Epithelial cell of proximal tubule (primary cell): ENCODE measurements around the gene ENTREP3. TPM values are rescaled to one million over a fixed set of nuclear protein-coding genes. Genes with fewer than 3 reads are reported as not detected.

Experiments
- DNase-seq: peaks from one replicate; pipeline ENCODE4 v3.0.0-alpha.2; 2011; ENCODE audit warnings: low read depth
- H3K4me3 ChIP-seq: 2 replicates; pipeline ENCODE4 v1.5.1; 2011; ENCODE audit warnings: low read depth, mild to moderate bottlenecking, low read length
- CTCF ChIP-seq: conservative IDR thresholded peaks from 2 replicates; pipeline ENCODE4 v1.5.1; 2012; ENCODE audit warnings: low read depth, mild to moderate bottlenecking, low read length
- total RNA-seq: library from RNA; depleted of rRNA; stranded (reverse); fragments of >200 nt; gene quantifications from 2 replicates; pipeline ENCODE4 v1.2.3, GENCODE V29; 2015

Gene ENTREP3
- total RNA-seq, 1 donor from 2014 or later, result 15.9 TPM

DNA sequence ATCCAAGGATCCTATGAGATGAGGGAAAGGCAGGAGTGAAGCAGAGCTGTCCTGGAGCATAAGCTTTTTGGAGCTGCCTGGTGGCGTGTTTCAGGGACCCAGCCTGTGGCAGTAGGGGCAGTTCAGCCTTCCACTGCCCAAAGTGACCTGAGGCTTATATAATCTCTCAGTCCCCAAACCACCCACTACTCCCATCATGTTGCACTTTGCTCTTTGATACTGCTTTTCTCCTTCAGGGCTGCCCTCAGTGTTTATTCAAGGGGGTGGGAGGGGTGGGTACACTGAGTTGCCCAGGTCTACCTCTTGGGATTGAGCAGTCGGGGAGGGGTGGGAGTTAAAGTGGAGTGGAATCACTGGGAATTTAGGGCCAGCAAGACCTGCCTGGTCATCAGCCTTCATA is 31.3 kb upstream of the ENTREP3 start:
- no peak overlapping the region for H3K4me3 ChIP-seq
- TF ChIP-seq CTCF, result no peak
- no peak for DNase-seq

DNA sequence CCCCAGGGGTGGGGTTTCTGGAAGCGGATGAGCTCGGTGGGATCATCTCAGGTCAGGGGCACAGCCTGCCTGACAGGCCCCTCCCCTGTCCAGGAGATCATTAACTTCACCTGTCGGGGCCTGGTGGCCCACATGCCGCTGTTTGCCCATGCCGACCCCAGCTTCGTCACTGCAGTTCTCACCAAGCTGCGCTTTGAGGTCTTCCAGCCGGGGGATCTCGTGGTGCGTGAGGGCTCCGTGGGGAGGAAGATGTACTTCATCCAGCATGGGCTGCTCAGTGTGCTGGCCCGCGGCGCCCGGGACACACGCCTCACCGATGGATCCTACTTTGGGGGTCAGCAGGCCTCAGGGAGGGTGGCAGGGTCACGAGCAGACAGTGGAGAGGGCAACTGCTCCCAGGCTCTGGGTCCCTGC is 30.4 kb upstream of the ENTREP3 start:
- no peak for DNase-seq
- TF ChIP-seq CTCF, result no peak
- no peak overlapping the region for H3K4me3 ChIP-seq

GRCh38 chr1:155285063-155285462 is 29.8 kb upstream of the ENTREP3 start:
- DNase-seq, result no peak
- no peak overlapping the region for H3K4me3 ChIP-seq
- TF ChIP-seq CTCF, result no peak

DNA sequence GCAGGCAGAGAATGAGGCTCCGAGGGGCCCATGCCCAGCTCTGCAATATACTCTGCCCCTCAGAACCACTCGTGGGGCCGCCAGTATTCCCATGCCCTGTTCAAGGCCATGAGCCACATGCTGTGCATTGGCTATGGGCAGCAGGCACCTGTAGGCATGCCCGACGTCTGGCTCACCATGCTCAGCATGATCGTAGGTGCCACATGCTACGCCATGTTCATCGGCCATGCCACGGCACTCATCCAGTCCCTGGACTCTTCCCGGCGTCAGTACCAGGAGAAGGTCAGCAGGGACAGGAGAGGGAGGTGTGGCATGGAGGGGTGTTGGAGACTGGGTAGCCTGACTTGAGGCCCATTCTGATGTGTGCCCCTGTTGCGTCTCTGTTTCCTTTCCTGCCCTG is 29.2 kb upstream of the ENTREP3 start:
- TF ChIP-seq CTCF, result no peak
- no peak overlapping the region for H3K4me3 ChIP-seq
- DNase-seq, result no peak

- H3K4me3 ChIP-seq, result no peak overlapping the region
- TF ChIP-seq CTCF, result no peak
- DNase-seq, result no peak
Measured at GRCh38 chr1:155282488-155283091, 27.3 kb upstream of the ENTREP3 start.

- no peak for DNase-seq
- TF ChIP-seq CTCF, result no peak
- H3K4me3 ChIP-seq, result no peak overlapping the region
Measured at GRCh38 chr1:155279268-155279667, 24.0 kb upstream of the ENTREP3 start.

GRCh38 chr1:155278689-155279160 is 23.4 kb upstream of the ENTREP3 start:
- peak overlapping the region; percentile 84 for H3K4me3 ChIP-seq
- no peak for TF ChIP-seq CTCF
- DNase-seq, result no peak
